ENCODE measurements around the gene AR. TPM values are rescaled to one million over a fixed set of nuclear protein-coding genes. Genes with fewer than 3 reads are reported as not detected.
A peak's percentile ranks its signal among the peaks of the same experiment; 100 is the strongest.

The AR gene
- total RNA-seq, 4 donors from 2014 or later, result 6.8 to 9.9 (median 8.2) TPM

GRCh38 chrX:67563469-67564448 lies 19.9 kb downstream of the AR start:
- intact Hi-C loops (cut with DNase I; ENCODE audit: low total_unique reads) (no loop called here), in situ Hi-C loops (cut with MboI; ENCODE audit: low sequenced_read_pairs in 4 of 4) (loop anchor here in 1 of 4 donors (25.0 kb wide), 1 partner anchor 149 kb away; no protein-coding TSS in a partner anchor)
- Histone ChIP-seq H3K27me3 (no peaks in the 10 kb centered on the region), H3K27ac (peak overlapping the region; percentile 62 to 78 (median 72)), H3K36me3 (no peaks in the 10 kb centered on the region), H3K9me3 (no peaks in the 10 kb centered on the region), H3K4me1 (peaks cover 0 to 17% of the 10 kb centered on the region in 2 donors), H3K4me3 (peak overlapping the region in 2 of 4 donors; percentile 9 to 25)
- ATAC-seq (peak; percentile 52 to 75), DNase-seq (peak in 1 of 2 donors; percentile 14)
- no peak for TF ChIP-seq POLR2A (IDR thresholded peaks at IDR 0.05)
- no peak for TF ChIP-seq CTCF (IDR thresholded peaks at IDR 0.05 in 4 of 5, conservative IDR thresholded peaks at IDR 0.05 in 1 of 5)

- Histone ChIP-seq H3K27me3 (no peaks in the 10 kb centered on the region), H3K27ac (peak overlapping the region; percentile 62 to 78 (median 72)), H3K36me3 (no peaks in the 10 kb centered on the region), H3K9me3 (no peaks in the 10 kb centered on the region), H3K4me1 (peaks cover 0 to 17% of the 10 kb centered on the region in 2 donors), H3K4me3 (no peak overlapping the region)
- in situ Hi-C loops (cut with MboI; ENCODE audit: low sequenced_read_pairs in 4 of 4), result loop anchor here in 1 of 4 donors (25.0 kb wide), 1 partner anchor 148 kb away; no protein-coding TSS in a partner anchor
- TF ChIP-seq CTCF (IDR thresholded peaks at IDR 0.05 in 4 of 5, conservative IDR thresholded peaks at IDR 0.05 in 1 of 5) (no peak), POLR2A (IDR thresholded peaks at IDR 0.05) (no peak)
- intact Hi-C loops (cut with DNase I; ENCODE audit: low total_unique reads), result no loop called here
- DNase-seq (no peak), ATAC-seq (no peak)
These were observed 20.7 kb downstream of the AR start for GRCh38 chrX:67564475-67564874.

GRCh38 chrX:67568769-67569168 lies 24.9 kb downstream of the AR start:
- peaks cover 0 to 4% of the 10 kb centered on the region in 2 donors for H3K4me1 ChIP-seq
- intact Hi-C loops (cut with DNase I; ENCODE audit: low total_unique reads) (no loop called here), in situ Hi-C loops (cut with MboI; ENCODE audit: low sequenced_read_pairs in 4 of 4) (loop anchor here in 1 of 4 donors (25.0 kb wide), 1 partner anchor 144 kb away; no protein-coding TSS in a partner anchor)
- H3K27me3 ChIP-seq, result no peaks in the 10 kb centered on the region
- no peak overlapping the region for H3K4me3 ChIP-seq
- DNase-seq (no peak), ATAC-seq (peak in 1 of 2 donors; percentile 43)
- no peaks in the 10 kb centered on the region for H3K9me3 ChIP-seq
- H3K36me3 ChIP-seq, result no peaks in the 10 kb centered on the region
- peak overlapping the region in 2 of 4 donors; percentile 31 to 38 for H3K27ac ChIP-seq
- no peak for TF ChIP-seq POLR2A (IDR thresholded peaks at IDR 0.05)

- ATAC-seq (no peak), DNase-seq (no peak)
- Histone ChIP-seq H3K4me1 (peaks cover 0 to 3% of the 10 kb centered on the region in 2 donors), H3K36me3 (no peaks in the 10 kb centered on the region), H3K27me3 (no peaks in the 10 kb centered on the region), H3K27ac (no peak overlapping the region), H3K9me3 (no peaks in the 10 kb centered on the region), H3K4me3 (no peak overlapping the region)
- intact Hi-C loops (cut with DNase I; ENCODE audit: low total_unique reads) (no loop called here), in situ Hi-C loops (cut with MboI; ENCODE audit: low sequenced_read_pairs in 4 of 4) (loop anchor here in 1 of 4 donors (25.0 kb wide), 1 partner anchor 141 kb away; no protein-coding TSS in a partner anchor)
- no peak for TF ChIP-seq POLR2A (IDR thresholded peaks at IDR 0.05)
- no peak for TF ChIP-seq CTCF (IDR thresholded peaks at IDR 0.05 in 4 of 5, conservative IDR thresholded peaks at IDR 0.05 in 1 of 5)
These were observed 27.0 kb downstream of the AR start for GRCh38 chrX:67570839-67571238.

- no peak overlapping the region for H3K27ac ChIP-seq
- in situ Hi-C loops (cut with MboI; ENCODE audit: low sequenced_read_pairs in 4 of 4) (loop anchor here in 1 of 4 donors (25.0 kb wide), 1 partner anchor 138 kb away; no protein-coding TSS in a partner anchor), intact Hi-C loops (cut with DNase I; ENCODE audit: low total_unique reads) (no loop called here)
- no peak for TF ChIP-seq POLR2A (IDR thresholded peaks at IDR 0.05)
- no peak for TF ChIP-seq CTCF (IDR thresholded peaks at IDR 0.05 in 4 of 5, conservative IDR thresholded peaks at IDR 0.05 in 1 of 5)
- DNase-seq (no peak), ATAC-seq (no peak)
- H3K9me3 ChIP-seq, result no peaks in the 10 kb centered on the region
- H3K4me1 ChIP-seq, result peaks cover 0 to 3% of the 10 kb centered on the region in 2 donors
- H3K36me3 ChIP-seq, result no peaks in the 10 kb centered on the region
- no peaks in the 10 kb centered on the region for H3K27me3 ChIP-seq
- H3K4me3 ChIP-seq, result no peak overlapping the region
These were observed 30.9 kb downstream of the AR start for GRCh38 chrX:67574696-67575095.
